Breast epithelium (tissue), 4 donors: Measurements from ENCODE around the gene FBN2. TPM values are rescaled to one million over a fixed set of nuclear protein-coding genes. Genes with fewer than 3 reads are reported as not detected.

ENCODE experiments used
- DNase-seq, 2 donors: peaks; one replicate each; pipeline ENCODE4 v3.0.0-alpha.2; 2019; ENCODE audit warnings: low spot score in 2 of 2
- H3K27ac ChIP-seq, 2 donors: fragments of 200-600 bp; sonication (generic) in 1 of 2; one replicate each; pipeline ENCODE4 v1.5.1; 2016 to 2019; ENCODE audit warnings: mild to moderate bottlenecking in 1 of 2
- H3K27me3 ChIP-seq, 2 donors: fragments of 200-600 bp; sonication (generic) in 1 of 2; one replicate each; pipeline versions ENCODE4 v1.5.1 to v1.6.0; 2017 to 2019; ENCODE audit warnings: control low read depth in 1 of 2, mild to moderate bottlenecking in 1 of 2
- H3K36me3 ChIP-seq: fragments of 200-600 bp; one replicate; pipeline ENCODE4 v1.5.1; 2019
- H3K4me1 ChIP-seq, 2 donors: fragments of 200-600 bp; sonication (generic); one replicate each; pipeline ENCODE4 v1.5.1; 2016 to 2019; ENCODE audit warnings: control low read depth in 1 of 2
- H3K4me3 ChIP-seq, 3 donors: fragments of 200-600 bp; sonication (generic); 1 replicate in 2 of 3; 2 replicates in 1 of 3; pipeline ENCODE4 v1.5.1; 2016 to 2019; ENCODE audit warnings: mild to moderate bottlenecking in 3 of 3, moderate library complexity in 2 of 3
- H3K9me3 ChIP-seq, 2 donors: fragments of 200-600 bp; sonication (generic) in 1 of 2; one replicate each; pipeline ENCODE4 v1.5.1; 2016 to 2019; ENCODE audit warnings: control low read depth in 1 of 2
- CTCF ChIP-seq, 3 donors: fragments of 450-650 bp; IDR thresholded peaks; one replicate each; pipeline ENCODE4 v1.5.1; 2016 to 2017; ENCODE audit warnings: antibody characterized with exemption in 3 of 3, mild to moderate bottlenecking in 3 of 3, moderate library complexity in 3 of 3
- POLR2A ChIP-seq: fragments of 450-650 bp; IDR thresholded peaks from one replicate; pipeline ENCODE4 v1.6.1; 2016; ENCODE audit warnings: antibody characterized with exemption, mild to moderate bottlenecking, moderate library complexity
- POLR2AphosphoS5 ChIP-seq, 3 donors: sonication (generic); formaldehyde crosslinking; IDR thresholded peaks; one replicate each; pipeline ENCODE4 v1.6.1; 2017; ENCODE audit warnings: antibody characterized with exemption in 3 of 3
- intact Hi-C: fragments of 100-400 bp; cut with DNase I; formaldehyde crosslinking; loops from one replicate; pipeline ENCODE4 v1.15.1; 2023; ENCODE audit warnings: low total_unique reads
- total RNA-seq, 3 donors: library from RNA; depleted of rRNA; stranded (reverse); fragments of >200 nt; gene quantifications; one replicate each; pipeline ENCODE4 v1.1.0, GENCODE V29; 2016

The FBN2 gene
- total RNA-seq, 3 donors from 2014 or later = 0.88 to 7.5 (median 1.8) TPM

GRCh38 chr5:128259607-128260021, 278.4 kb downstream of the FBN2 start:
- H3K9me3 ChIP-seq = no peaks in the 10 kb centered on the region
- no peak overlapping the region for H3K27ac ChIP-seq
- no peaks in the 10 kb centered on the region for H3K36me3 ChIP-seq
- intact Hi-C loops = no loop called here
- no peak for DNase-seq
- H3K4me1 ChIP-seq = no peaks in the 10 kb centered on the region
- H3K27me3 ChIP-seq = no peaks in the 10 kb centered on the region
- no peak for TF ChIP-seq POLR2AphosphoS5 (IDR thresholded peaks at IDR 0.05)
- TF ChIP-seq POLR2A = no peak
- TF ChIP-seq CTCF (IDR thresholded peaks at IDR 0.05) = no peak
- no peak overlapping the region for H3K4me3 ChIP-seq

GRCh38 chr5:128258372-128258771, 279.7 kb downstream of the FBN2 start:
- intact Hi-C loops = no loop called here
- no peak for DNase-seq
- H3K4me1 ChIP-seq = no peaks in the 10 kb centered on the region
- no peaks in the 10 kb centered on the region for H3K36me3 ChIP-seq
- no peaks in the 10 kb centered on the region for H3K9me3 ChIP-seq
- H3K27me3 ChIP-seq = no peaks in the 10 kb centered on the region
- H3K4me3 ChIP-seq = no peak overlapping the region
- H3K27ac ChIP-seq = no peak overlapping the region
- TF ChIP-seq POLR2AphosphoS5 (IDR thresholded peaks at IDR 0.05) (no peak), POLR2A (no peak), CTCF (IDR thresholded peaks at IDR 0.05) (no peak)

- TF ChIP-seq POLR2A (no peak), CTCF (IDR thresholded peaks at IDR 0.05) (no peak), POLR2AphosphoS5 (IDR thresholded peaks at IDR 0.05) (no peak)
- intact Hi-C loops = no loop called here
- Histone ChIP-seq H3K9me3 (no peaks in the 10 kb centered on the region), H3K27me3 (no peaks in the 10 kb centered on the region), H3K27ac (no peak overlapping the region), H3K4me3 (no peak overlapping the region), H3K36me3 (no peaks in the 10 kb centered on the region), H3K4me1 (no peaks in the 10 kb centered on the region)
- DNase-seq = no peak
Measured at GRCh38 chr5:128257076-128257475, 281.0 kb downstream of the FBN2 start.

- no peak for DNase-seq
- no peaks in the 10 kb centered on the region for H3K9me3 ChIP-seq
- no peaks in the 10 kb centered on the region for H3K27me3 ChIP-seq
- no peak overlapping the region for H3K27ac ChIP-seq
- H3K4me1 ChIP-seq = no peaks in the 10 kb centered on the region
- no peaks in the 10 kb centered on the region for H3K36me3 ChIP-seq
- H3K4me3 ChIP-seq = no peak overlapping the region
- TF ChIP-seq CTCF (IDR thresholded peaks at IDR 0.05) (no peak), POLR2AphosphoS5 (IDR thresholded peaks at IDR 0.05) (no peak), POLR2A (no peak)
- intact Hi-C loops = no loop called here
Measured at GRCh38 chr5:128254789-128255188, 283.3 kb downstream of the FBN2 start.

GRCh38 chr5:128253880-128254279, 284.2 kb downstream of the FBN2 start:
- H3K4me3 ChIP-seq = no peak overlapping the region
- H3K4me1 ChIP-seq = no peaks in the 10 kb centered on the region
- no peaks in the 10 kb centered on the region for H3K36me3 ChIP-seq
- intact Hi-C loops = no loop called here
- DNase-seq = no peak
- H3K9me3 ChIP-seq = no peaks in the 10 kb centered on the region
- no peak for TF ChIP-seq CTCF (IDR thresholded peaks at IDR 0.05)
- TF ChIP-seq POLR2AphosphoS5 (IDR thresholded peaks at IDR 0.05) = no peak
- TF ChIP-seq POLR2A = no peak
- no peak overlapping the region for H3K27ac ChIP-seq
- no peaks in the 10 kb centered on the region for H3K27me3 ChIP-seq
